Activated naive CD4-positive, alpha-beta T cell (primary cell): ENCODE data around the gene ABCA12.

ENCODE experiments used
- DNase-seq, 4 experiments: peaks; one replicate each; lab custom pipeline; 2025; lab: John Stamatoyannopoulos, UW

The ABCA12 gene

GRCh38 chr2:214966420-214966819 is 172.0 kb downstream of the ABCA12 start:
- DNase-seq: no peak

DNA sequence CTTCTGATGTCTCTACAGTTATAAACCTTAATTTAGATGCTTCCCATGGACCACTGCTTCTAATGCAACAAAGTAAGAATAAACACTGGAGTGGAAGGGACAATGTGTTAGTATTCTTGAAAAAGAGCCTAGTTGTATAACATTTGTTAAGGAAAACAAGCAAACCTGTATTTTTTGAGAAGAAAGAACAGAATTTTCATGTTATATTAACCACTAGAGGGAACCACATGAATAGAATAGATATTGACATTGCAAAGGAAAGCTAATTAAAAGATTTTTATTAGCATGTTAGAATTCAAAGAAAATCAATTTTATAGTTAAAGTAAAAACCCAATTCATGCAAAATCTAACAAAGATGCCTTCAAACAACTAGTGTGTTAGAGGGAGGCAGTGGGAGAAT is 177.7 kb downstream of the ABCA12 start:
- no peak for DNase-seq

DNA sequence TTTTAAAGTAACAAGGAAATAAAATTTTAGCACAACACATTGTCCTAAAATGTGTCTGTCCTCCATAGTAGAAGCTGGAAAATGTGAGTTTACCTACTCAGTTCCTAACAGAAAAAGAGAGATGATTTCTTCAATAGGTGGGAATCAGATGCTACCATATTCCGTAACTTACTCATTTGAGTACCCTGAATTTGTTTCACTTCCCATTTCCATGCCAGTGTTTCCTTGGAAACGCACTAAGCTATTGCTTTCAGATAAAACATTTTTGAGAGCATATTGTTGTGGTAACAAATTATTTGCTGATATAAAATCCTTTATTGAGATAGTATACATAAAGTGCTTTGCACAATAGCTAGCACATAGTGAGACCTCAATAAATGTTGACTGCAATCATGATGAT is 191.5 kb downstream of the ABCA12 start:
- no peak for DNase-seq

GRCh38 chr2:214934006-214934405 is 204.4 kb downstream of the ABCA12 start:
- DNase-seq: no peak

- no peak for DNase-seq
These were observed 233.8 kb downstream of the ABCA12 start for GRCh38 chr2:214904634-214905033.

DNA sequence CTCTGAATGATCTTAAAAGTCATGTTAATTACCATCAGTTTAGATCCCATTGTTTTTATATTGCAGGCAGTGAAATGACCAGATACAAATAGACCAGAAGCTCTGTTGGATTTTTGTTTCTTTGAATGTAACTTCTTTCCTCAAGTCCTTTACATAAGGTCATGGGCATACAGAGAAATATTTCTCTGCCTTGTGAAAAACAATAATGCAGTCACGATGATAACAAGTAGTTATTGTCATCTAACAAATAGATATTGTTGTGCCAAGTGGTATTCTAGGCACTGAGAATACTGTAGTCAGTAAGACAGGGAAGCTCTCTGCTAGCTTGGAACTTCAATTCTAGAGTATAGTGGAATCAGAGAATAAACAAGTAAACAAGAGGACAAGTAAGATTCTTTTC is 234.2 kb downstream of the ABCA12 start:
- no peak for DNase-seq

DNA sequence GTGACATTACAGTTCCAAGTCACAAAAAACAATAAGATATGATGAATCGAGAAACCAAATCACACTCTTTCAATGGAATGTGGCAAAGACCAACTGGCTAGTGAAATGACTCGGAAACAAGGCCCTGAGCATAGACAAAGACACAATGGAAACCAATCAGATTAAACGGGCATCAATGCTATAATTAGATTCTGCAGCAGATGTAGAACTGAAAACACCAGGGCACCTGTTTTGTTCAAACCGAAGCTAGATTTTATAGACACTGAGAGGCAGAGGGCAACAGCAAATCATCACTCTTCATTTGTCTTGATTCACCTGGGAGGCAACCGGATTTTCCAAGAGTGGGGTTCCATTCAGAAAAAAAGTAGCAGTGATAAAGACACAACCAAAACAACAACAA is 236.1 kb downstream of the ABCA12 start:
- DNase-seq: no peak

DNA sequence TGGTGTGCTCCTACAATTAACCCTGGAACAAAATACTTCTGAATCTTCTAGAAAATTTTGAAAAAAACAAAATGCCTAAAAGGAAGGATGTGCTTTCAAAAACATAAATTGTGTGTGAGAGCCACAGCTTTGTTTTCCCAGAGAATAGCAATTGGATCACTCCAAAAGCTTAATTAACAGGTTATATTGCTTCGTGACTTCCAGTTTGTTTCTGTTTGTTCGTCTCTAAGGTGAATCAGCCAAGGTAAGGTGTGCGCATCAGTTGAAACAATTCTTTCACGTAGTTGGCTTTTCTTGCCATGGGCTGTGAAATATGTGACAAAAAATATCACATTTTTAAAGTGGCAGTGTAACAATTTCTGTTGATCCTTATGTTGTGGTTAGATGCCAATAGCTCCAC is 238.7 kb downstream of the ABCA12 start:
- no peak for DNase-seq

DNA sequence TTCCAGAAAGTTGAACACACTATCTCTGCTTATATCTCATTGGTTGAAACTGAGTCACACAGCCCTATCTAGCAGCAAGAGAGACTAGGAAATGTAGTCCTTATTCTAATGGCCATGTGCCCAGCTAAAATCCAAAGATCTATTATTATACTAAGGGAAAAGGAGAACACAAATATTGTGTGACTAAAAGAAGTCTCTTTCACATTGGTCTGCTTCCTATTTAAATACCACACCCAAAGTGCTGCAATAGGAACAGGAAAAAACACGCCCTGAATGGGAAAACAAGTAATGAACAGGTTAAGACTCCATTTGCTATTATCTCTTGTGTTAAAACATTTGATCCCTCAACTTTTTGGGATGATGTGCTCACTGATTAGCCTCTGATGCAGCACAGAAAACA is 242.2 kb downstream of the ABCA12 start:
- DNase-seq: no peak

- DNase-seq: no peak
These were observed 243.0 kb downstream of the ABCA12 start for GRCh38 chr2:214895469-214895868.

DNA sequence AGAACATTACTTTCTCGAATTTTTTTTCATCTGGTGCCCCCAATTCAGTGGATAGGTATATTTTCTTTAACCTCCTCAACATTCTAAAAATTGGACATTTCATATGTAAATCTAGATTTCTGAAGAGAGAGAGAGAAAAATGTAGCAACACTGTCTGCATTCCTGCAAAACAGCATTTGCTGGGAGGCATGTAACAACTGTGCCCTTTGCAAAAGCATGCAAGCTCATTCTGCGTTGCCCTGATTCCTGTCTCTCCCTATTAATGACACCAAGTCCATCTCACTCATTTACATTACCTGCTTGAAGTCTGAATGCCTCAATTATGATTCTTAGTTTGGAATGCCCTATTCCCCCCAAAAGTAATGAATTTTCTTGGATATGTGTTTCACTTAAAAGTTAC is 249.1 kb downstream of the ABCA12 start:
- DNase-seq: no peak

DNA sequence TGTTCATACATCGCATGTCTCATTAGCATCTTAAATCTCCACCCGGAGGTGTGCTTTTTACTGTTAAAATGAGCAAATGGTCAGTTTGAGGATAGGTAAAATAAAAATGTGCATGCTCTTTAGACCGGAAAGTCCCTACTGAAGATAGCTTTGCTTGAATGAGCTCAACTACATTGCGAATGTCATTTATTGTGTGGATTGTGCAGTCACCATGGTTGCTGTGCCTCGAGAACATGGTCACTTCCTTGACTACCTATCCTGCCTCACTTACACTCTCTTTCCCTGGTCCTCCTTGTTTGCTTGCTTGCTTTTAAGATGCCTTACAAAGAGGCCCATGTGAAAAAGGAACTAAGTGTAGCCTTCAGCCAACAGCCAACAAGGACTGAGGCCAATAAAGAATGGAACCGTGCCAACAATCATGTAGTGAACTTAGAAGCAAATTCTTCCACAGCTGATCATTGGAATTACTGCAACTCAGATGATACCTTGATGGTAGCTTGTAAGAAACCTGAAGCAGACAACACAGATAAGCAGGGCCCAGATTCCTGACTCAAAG is 256.7 kb downstream of the ABCA12 start:
- no peak for DNase-seq
